GM19099 (cell line): Measurements from ENCODE around the gene MAD1L1.

ENCODE experiments used
- POLR2A ChIP-seq: IDR thresholded peaks from 3 replicates; pipeline ENCODE4 v1.6.1; 2011; ENCODE audit warnings: low read depth; ENCODE audit not compliant: insufficient read length; ENCODE audit errors: extremely low read depth

The MAD1L1 gene

DNA sequence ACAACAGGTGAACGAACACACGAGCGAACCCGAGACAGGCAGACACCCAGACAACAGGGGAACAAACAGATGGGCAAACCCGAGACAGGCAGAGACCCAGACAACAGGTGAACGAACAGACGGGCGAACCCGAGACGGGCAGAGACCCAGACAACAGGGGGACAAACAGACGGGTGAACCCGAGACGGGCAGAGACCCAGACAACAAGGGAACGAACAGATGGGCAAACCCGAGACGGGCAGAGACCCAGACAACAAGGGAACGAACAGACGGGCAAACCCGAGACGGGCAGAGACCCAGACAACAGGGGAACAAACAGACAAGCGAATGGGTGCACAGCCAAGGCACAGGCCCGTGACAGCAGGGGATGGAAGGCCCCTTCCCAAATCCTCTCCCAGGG, 298.0 kb downstream of the MAD1L1 start:
- no peak for TF ChIP-seq POLR2A

DNA sequence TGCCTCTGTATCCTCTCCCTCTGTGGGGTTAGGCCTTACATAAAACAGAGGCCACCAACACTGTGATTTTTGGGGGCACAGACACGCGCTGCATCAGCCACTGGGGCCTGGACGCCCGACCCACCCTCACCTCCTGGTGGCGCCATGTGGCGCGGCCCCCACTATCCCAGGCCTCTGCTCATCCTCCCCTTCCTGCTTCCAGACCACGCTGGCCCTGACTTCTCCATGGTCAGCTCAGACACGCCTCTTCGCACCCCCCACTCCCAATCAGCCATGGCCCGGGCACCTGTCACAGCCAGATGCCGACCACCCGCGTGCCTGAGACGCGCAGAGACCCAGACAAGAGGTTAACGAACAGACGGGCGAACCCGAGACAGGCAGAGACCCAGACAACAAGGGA, 298.7 kb downstream of the MAD1L1 start:
- no peak for TF ChIP-seq POLR2A

DNA sequence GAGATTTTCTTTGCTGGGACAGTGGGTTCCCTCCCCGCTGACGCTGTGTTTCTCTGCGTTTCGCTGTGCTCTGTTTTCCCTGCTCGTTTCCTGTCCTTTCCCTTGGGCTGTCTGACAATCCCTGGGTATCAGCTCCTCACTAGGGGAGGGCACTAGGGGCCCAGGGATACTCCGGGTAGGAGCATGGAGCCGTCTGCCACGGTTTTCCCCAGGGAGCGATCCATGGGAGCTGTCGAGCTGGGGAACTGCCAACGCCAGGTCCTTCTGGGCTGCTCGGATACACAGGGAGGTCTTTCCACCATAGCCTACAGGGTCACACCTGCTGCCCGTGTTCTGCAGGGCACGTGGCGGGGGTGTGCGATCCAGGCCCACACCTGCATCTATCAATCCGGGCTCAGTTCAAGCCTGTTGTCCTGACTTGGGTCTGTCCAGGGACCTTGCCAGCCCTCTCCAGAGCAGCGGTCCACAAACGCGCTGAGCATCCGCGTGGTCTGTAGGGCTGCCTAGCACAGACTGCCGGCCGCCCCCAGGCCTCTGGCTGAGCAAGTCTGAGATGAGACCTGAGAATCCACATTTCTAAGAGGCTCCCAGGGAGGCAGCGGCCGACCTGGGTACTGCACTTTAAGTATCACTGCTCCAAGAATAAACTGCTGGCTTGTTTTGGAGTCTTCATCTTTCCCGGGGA, 299.5 kb downstream of the MAD1L1 start:
- TF ChIP-seq POLR2A, result no peak

DNA sequence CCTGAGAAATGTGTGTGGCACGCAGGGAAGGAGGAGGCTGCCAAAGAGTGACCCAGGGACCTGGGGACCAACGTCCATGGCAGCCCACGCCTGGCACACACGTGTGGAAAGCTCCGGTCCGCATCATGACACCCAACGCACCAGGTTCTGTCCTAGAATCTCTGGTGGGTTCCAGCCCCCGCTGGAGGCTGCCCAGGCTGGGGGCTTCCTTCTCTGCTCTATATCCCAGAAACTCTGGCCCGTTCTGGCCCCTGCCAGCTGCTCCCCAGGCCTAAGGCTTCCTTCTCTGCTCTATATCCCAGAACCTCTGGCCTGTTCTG, 300.8 kb downstream of the MAD1L1 start:
- no peak for TF ChIP-seq POLR2A

DNA sequence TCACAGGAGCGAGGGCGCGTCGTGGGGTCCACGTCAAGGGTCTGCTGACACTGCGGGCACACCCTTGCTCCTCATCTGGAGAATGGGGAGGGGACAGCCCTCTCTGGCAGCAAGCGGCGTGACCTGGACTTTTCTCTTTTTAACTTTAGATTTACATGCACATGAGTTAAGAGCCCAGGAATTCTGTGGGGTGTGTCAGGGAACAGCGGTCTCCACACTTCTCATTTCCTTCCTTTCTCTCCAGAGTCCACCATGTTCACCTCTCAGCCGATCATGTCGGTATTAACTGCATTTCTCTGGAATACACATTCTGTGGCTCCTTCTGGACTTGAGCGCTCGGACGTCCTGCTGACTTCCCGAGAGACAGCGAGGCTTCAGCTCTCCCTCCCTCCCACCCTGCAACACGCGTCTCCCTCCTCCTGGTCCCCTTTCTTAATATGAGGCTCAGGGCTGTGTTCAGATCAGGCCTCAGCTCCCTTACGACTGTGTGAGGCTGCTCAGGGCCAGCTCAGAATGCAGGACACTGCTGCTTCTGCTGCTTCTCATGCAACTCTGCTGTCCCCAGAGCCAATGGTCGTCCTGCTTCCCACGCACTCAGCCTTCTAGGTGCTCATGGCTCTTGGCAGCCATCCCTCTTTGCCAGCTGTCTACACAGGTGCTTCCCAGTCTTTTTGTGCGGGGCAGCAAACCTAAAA, 301.3 kb downstream of the MAD1L1 start:
- TF ChIP-seq POLR2A, result no peak

DNA sequence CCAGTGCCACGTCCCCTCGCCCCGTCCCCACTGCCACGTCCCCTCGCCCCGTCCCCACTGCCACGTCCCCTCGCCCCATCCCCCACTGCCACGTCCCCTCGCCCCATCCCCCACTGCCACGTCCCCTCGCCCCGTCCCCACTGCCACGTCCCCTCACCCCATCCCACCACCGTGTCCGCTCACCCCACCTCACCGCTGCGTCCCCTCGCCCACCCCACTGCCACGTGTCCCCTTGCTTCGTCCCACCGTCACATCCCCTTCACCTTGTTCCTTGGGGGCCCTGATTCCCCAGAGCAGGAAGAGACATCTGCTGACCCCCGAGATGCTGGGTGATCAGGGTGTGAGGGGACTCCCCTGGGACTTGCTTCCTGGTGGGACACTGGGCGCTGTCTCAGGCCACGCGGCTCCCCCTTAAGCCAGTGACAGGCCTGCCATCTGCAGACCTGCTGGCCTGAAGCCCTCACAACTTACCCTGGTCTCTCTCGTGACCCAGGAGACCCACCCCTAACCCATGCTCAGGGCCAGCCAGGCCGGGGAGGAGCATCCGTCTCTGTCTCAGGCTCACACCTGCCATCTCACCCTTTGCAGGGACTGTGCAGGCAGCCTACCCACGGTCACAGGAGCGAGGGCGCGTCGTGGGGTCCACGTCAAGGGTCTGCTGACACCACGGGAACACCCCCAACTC, 302.2 kb downstream of the MAD1L1 start:
- TF ChIP-seq POLR2A, result no peak

DNA sequence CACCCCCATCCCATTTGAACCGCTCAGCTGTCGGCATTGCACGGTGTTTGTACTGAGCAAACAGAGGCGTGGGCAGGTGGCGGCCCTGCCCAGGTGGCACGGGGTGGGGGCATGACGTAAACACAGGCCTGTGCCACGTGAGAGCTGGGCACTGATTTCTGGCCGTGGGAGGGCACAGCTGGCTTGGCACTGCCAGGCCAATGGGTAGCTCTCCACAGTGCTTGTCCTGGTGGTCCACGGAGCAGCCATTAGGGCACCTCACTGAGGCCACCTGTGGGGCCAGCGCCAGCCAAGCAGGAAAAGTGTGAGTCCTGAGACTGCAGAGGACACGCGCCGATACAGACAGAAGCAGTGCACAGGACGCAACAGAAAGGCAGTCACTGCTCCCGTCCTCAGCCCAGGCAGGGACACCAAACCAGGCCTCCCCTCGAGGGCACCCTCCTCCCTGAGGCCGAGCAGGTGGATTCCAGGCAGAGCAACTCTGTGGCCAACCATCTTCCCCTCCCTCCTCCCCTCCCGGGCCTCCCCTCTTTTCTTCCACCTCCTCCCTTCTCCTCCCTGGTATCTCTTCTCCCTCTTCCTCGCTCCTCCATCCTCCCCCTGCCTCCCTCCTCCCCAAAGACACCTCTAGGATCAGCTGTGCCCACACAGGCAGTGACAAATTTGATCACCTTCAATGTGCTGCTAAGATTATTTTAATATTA, 303.9 kb downstream of the MAD1L1 start:
- TF ChIP-seq POLR2A, result no peak

DNA sequence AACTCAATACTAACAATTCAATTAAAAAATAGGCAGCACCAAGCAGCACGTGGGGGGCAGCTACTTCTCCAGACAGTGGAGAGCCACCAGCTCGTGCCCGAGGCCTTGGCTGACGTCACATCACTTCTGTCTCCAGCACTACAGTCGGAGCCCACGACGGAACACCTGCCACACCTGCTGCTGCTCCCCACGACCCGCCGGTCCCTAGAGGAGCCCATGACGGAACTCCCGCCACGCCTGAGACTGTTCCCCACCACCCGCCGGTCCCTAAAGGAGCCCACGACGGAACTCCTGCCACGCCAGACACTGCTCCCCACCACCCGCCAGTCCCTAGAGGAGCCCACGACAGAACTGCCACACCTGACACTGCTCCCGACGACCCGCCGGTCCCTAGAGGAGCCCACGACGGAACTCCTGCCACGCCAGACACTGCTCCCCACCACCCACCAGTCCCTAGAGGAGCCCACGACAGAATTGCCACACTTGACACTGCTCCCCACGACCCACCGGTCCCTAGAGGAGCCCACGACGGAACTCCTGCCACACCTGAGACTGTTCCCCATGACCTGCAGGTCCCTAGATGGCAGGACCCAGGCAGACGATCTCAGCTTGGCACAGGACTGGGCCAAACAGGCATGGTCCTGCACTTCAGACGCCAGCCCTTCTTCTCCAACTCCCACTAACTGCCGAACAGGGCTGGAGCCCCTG, 304.7 kb downstream of the MAD1L1 start:
- TF ChIP-seq POLR2A, result no peak

DNA sequence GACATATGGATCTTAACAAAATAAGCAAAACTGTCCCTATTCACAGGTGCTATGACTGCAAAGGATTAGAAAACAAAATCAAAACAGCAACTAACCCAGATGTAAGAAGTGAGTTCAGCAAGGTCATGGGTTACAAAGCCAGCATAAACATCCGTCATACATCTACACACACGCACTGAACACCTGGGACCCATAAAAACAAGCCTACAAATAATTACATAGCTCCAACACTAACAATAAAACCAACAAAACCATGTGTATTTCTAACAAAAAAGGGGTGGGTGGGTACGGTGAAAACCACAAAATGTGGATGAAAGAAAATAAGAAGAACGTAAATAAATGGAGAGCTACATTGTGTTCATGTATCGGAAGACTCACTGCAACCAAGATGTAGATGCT, 305.8 kb downstream of the MAD1L1 start:
- TF ChIP-seq POLR2A, result no peak

DNA sequence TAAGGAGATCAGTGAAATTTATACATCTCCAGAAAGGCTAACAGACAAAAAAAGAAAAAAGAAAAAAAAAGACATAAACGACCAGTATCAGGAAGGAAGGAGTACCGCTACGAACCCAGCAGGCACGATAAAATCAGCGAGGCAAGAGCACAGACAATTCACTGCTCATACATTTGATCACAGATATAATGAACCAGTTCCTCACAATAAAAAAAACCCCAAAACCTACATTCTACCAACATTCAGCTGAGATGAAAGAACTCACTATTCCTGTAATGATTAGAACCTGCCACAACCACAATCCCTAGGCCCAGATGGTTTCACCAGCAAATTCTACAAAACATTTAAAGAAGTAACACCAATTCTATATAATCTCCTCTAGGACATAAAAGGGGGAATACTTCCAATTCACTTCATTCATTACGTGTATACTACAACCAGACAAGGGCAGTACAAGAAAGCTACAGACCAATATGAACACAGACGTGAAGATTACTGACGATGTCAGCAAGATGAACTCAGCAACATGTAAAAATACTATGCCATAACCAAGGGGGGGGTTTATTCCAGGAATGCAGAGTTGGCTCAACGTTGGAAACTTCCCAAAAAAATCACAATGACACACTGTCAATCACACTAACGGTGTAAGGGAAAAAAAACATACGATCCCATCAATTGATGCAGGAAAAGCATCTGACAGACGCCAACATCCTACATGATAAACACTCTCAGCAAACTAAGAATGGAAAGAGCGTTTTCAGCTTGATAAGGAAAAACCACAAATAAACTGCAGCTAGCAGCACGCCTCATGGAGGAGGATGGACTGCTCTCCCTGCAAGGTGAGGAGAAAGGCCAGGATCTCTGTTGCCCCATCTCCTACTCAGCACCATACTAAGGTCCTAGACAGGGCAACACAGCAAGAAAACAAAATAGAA, 306.5 kb downstream of the MAD1L1 start:
- TF ChIP-seq POLR2A, result no peak

DNA sequence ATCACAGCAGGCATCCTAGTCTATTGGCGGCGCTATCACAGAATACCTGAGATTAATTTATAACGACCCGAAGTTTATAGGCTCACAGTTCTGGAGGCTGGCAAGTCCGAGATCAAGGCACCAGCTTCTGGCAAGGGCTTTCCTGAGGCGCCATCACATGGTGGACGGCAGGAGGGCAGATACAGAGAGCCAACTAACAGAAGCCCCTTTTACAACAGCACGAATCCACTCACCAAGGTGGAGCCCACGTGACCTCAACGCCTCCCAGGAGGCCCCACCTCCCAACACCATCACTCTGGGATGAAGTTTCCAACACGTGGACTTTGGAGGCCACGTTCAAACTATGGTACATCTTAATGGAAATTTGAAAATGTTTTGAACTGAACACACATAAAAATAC, 307.4 kb downstream of the MAD1L1 start:
- TF ChIP-seq POLR2A, result no peak

DNA sequence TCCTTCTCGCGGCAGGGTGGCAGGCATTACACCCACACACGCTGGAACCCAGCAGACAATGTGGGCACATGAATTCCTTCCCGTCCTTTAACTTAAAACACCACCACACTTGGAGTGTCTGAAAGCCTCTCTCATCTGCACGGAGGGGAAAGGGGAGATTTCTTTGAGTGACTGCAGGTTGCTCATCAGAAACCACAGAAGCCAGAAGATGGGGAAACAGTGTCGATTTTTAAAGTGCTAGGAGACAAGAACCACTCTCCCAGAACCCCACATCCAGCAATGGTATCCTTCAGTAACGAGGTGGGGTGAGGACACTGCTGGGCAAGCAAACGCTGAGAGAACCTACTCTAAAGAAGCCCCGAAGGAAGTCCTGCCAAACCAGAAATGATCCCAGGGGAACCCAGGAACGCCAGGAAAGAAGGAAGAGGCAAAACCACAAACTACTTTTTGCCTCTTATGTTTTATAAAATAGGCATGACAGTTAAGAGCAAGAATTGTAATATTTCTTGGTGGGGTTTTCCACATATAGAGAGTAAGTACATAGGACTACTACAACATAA, 308.4 kb downstream of the MAD1L1 start:
- no peak for TF ChIP-seq POLR2A

DNA sequence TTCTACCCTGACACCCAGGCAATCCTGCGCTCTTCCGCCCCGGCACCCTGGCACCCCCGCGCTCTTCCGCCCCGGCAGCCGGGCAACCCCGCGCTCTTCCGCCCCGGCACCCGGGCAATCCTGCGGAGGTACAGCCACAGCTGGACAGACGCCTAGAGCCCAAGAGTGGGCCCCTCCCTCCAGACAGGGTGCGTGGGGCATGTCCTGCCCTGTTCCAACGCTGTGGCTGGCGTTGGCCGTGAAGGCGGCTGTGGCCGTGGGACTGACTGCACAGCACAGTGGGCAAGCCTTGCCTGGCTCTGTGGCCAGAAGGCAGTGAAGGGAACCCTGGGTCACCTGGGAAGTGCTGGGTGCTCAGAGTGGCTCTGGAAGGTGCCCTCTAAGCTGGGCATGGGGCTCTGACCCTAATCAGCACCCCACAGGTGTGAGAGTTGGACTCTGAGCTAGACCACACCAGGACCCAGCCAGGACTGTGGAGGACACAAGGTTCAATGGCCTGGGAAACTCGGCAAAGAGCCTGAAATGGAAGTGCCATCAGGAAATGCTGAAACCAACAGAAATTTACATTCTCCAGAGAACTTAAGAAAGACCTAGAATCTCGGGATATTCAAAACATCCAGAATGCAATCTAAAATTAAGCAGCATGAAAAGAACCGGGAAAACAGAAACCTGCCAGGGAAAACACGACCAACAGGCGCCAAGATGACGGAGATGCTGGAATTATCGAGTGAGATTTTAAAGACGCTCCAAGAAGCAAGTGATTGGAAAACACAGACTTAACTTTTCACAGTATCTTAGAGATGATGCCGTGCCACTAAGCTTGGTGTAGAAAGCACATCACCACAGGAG, 309.1 kb downstream of the MAD1L1 start:
- TF ChIP-seq POLR2A, result no peak
